PC-9 (cell line): Measurements from ENCODE around the gene ADAMTS3. TPM values are rescaled to one million over a fixed set of nuclear protein-coding genes. Genes with fewer than 3 reads are reported as not detected.

Experiments
- BruUV-seq: library from RNA; stranded (reverse); fragments of 400-500 nt; replicated peaks from 2 replicates; lab custom pipeline; 2021; lab: Mats Ljungman, UMichigan
- CTCF ChIA-PET: fragments of 300-600 bp; sonication (Branson Sonifier 250); formaldehyde crosslinking; loops from one replicate; lab custom pipeline; 2022; ENCODE audit warnings: antibody characterized with exemption; lab: Charles Lee
- POLR2A ChIA-PET: fragments of 300-600 bp; sonication (Branson Sonifier 250); formaldehyde crosslinking; loops from one replicate; lab custom pipeline; 2022; ENCODE audit warnings: antibody characterized with exemption; ENCODE audit not compliant: unreplicated experiment; lab: Charles Lee
- DNase-seq, 2 experiments: peaks; one replicate each; pipeline versions ENCODE4 v3.0.0 to v3.0.0-alpha.2; 2015 to 2022; ENCODE audit warnings: mixed read lengths in 1 of 2
- H2AFZ ChIP-seq: fragments of 200-600 bp; sonication (generic); 2 replicates; pipeline ENCODE4 v1.8.1; 2017; ENCODE audit warnings: antibody characterized with exemption
- H3F3A ChIP-seq: fragments of 200-600 bp; sonication (generic); 2 replicates; pipeline ENCODE4 v1.8.1; 2017; ENCODE audit warnings: antibody characterized with exemption, mild to moderate bottlenecking, low read depth; ENCODE audit not compliant: insufficient read depth
- H3K27ac ChIP-seq: fragments of 200-600 bp; sonication (generic); 2 replicates; pipeline ENCODE4 v1.6.1; 2016; ENCODE audit warnings: mixed run types
- H3K27me3 ChIP-seq: fragments of 200-600 bp; sonication (generic); 2 replicates; pipeline ENCODE4 v1.6.1; 2016; ENCODE audit warnings: low read depth, mixed run types; ENCODE audit not compliant: insufficient read depth
- H3K36me3 ChIP-seq: fragments of 200-600 bp; sonication (generic); 2 replicates; pipeline ENCODE4 v1.6.1; 2016; ENCODE audit warnings: low read depth, mixed run types
- H3K4me1 ChIP-seq: fragments of 200-600 bp; sonication (generic); replicated peaks from 2 replicates; pipeline ENCODE4 v1.6.1; 2016; ENCODE audit warnings: mixed run types; ENCODE audit not compliant: insufficient read depth
- H3K4me2 ChIP-seq: fragments of 200-600 bp; sonication (generic); 2 replicates; pipeline ENCODE4 v1.6.1; 2017; ENCODE audit warnings: mixed run types
- H3K4me3 ChIP-seq: fragments of 200-600 bp; sonication (generic); 2 replicates; pipeline ENCODE4 v1.6.1; 2016; ENCODE audit warnings: mixed run types
- H3K79me2 ChIP-seq: fragments of 200-600 bp; sonication (generic); 2 replicates; pipeline ENCODE4 v1.6.1; 2017; ENCODE audit warnings: low read depth, mixed run types
- H3K9me2 ChIP-seq: fragments of 200-600 bp; sonication (generic); 2 replicates; pipeline ENCODE4 v1.8.1; 2017; ENCODE audit warnings: mild to moderate bottlenecking; ENCODE audit not compliant: insufficient read depth
- H3K9me3 ChIP-seq: fragments of 200-600 bp; sonication (generic); 2 replicates; pipeline ENCODE4 v1.8.1; 2016; ENCODE audit warnings: low read depth; ENCODE audit not compliant: insufficient read depth
- H4K20me1 ChIP-seq: fragments of 200-600 bp; sonication (generic); 2 replicates; pipeline ENCODE4 v1.8.1; 2017; ENCODE audit not compliant: insufficient read depth
- EZH2 ChIP-seq: fragments of 200-600 bp; sonication (generic); IDR thresholded peaks from 2 replicates; pipeline ENCODE4 v1.8.0; 2017; ENCODE audit warnings: antibody characterized with exemption, low read depth
- intact Hi-C: fragments of 100-400 bp; cut with micrococcal nuclease; formaldehyde crosslinking; loops from one replicate; pipeline ENCODE4 v1.10.0; 2022; ENCODE audit not compliant: unreplicated experiment
- total RNA-seq: library from RNA; stranded (reverse); gene quantifications from 2 replicates; pipeline ENCODE4 v1.2.3, GENCODE V29; 2021
- TF ChIP-seq, protein P1 (sequence below): fragments of 200-600 bp; sonication (generic); conservative IDR thresholded peaks from 2 replicates; pipeline ENCODE4 v1.6.1; 2017; ENCODE audit warnings: mixed run types, antibody characterized with exemption, mild to moderate bottlenecking, moderate library complexity

ADAMTS3 gene
- total RNA-seq, 1 experiment from 2014 or later, result 0.76 TPM

DNA sequence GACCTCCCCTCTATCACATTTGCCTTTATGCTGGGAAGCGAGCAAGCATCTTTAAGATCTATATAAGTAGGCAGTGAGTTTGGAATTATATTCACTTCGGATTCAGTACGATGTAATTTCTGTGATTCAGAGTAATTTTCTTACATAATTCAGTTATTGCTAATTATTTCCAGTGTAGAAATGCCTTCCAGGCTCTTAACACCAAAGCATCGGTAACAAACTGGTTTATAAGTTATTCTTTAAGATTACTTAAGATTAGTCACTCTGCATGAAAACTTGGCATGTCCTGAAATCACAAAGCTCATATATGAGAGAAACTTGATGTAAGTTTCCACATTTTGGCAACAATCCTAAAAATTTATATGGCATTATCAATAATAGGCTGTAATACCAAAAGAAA lies 120.8 kb downstream of the ADAMTS3 start:
- no TSS peak for BruUV-seq

DNA sequence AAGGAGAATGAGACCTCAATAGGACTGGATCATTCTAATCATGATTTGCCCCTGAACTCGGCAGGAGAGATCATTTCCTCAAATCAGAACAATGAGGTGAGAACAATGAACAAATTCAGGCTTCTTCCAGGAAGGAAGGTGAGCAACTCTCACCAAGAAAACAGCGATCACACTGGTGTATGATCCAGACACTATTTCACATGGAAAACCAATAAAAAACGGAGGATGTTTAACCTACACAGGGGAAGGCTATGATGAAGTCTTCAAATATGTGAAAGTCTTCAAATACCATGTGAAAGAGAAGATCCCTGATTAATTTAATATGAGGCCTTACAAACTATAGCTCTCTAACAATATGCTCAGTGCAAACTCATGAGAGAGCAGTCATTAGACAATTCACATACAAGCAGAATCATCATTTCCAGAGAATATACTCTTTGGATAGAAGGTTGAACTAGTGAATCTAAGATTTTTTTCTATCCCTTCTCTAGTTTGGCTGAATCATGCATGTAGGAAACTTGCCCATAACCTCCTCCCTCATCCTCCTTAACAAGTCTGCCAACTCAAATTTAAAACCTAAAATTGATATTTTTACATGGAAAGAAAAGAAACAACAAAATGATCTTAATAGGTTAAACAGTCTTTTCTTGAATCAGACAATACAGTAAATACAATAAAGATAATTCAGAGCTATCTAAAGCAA lies 122.5 kb downstream of the ADAMTS3 start:
- CTCF ChIA-PET, result no interaction called here
- intact Hi-C loops, result no loop called here
- Histone ChIP-seq H2AFZ (no peak overlapping the region), H3K27ac (no peak overlapping the region), H3K9me3 (no peaks in the 10 kb centered on the region), H3F3A (no peaks in the 10 kb centered on the region), H3K36me3 (no peaks in the 10 kb centered on the region), H3K4me3 (no peak overlapping the region), H3K9me2 (no peaks in the 10 kb centered on the region), H4K20me1 (no peaks in the 10 kb centered on the region), H3K27me3 (no peaks in the 10 kb centered on the region), H3K4me2 (no peak overlapping the region), H3K79me2 (no peaks in the 10 kb centered on the region), H3K4me1 (no peaks in the 10 kb centered on the region)
- POLR2A ChIA-PET, result no interaction called here
- no peak for DNase-seq
- TF ChIP-seq EZH2, result no peak
- TF ChIP-seq, protein P1, sequence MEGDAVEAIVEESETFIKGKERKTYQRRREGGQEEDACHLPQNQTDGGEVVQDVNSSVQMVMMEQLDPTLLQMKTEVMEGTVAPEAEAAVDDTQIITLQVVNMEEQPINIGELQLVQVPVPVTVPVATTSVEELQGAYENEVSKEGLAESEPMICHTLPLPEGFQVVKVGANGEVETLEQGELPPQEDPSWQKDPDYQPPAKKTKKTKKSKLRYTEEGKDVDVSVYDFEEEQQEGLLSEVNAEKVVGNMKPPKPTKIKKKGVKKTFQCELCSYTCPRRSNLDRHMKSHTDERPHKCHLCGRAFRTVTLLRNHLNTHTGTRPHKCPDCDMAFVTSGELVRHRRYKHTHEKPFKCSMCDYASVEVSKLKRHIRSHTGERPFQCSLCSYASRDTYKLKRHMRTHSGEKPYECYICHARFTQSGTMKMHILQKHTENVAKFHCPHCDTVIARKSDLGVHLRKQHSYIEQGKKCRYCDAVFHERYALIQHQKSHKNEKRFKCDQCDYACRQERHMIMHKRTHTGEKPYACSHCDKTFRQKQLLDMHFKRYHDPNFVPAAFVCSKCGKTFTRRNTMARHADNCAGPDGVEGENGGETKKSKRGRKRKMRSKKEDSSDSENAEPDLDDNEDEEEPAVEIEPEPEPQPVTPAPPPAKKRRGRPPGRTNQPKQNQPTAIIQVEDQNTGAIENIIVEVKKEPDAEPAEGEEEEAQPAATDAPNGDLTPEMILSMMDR, result no peak
- BruUV-seq, result no TSS peak

More for the DNA sequence above, 120.8 kb downstream of the ADAMTS3 start:
- no peaks in the 10 kb centered on the region for H3K9me2 ChIP-seq
- no peak overlapping the region for H3K27ac ChIP-seq
- H3K36me3 ChIP-seq, result no peaks in the 10 kb centered on the region
- H3F3A ChIP-seq, result no peaks in the 10 kb centered on the region
- no peaks in the 10 kb centered on the region for H3K79me2 ChIP-seq
- CTCF ChIA-PET, result interaction anchor here (0.5 kb wide), 1 partner anchor 1949 kb away, joined by 3 read pairs; no protein-coding TSS in a partner anchor
- intact Hi-C loops, result no loop called here
- H3K4me1 ChIP-seq, result no peaks in the 10 kb centered on the region
- H3K27me3 ChIP-seq, result no peaks in the 10 kb centered on the region
- no peak overlapping the region for H3K4me2 ChIP-seq
- H2AFZ ChIP-seq, result no peak overlapping the region
- no peak for TF ChIP-seq EZH2
- no peaks in the 10 kb centered on the region for H4K20me1 ChIP-seq
- POLR2A ChIA-PET, result no interaction called here
- H3K4me3 ChIP-seq, result no peak overlapping the region
- DNase-seq, result no peak
- H3K9me3 ChIP-seq, result no peaks in the 10 kb centered on the region

DNA sequence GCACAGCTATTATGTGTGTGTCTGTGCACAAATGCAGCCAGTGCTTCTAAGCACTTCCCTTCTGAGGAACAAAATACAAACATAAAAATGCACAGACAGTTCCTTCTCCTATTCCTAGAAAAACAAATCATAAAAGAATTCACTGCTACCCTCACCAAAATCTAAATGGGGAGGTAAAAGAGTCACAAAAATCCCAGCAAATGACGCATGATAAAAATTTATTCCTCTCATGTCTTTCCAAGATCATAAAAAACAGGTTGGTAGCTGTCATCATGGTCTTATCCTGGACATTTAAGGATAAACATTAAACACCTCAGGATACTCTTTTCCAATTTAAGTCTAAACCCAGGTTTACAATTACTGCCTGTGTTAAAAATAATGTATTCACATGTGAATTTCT lies 124.9 kb downstream of the ADAMTS3 start:
- no peaks in the 10 kb centered on the region for H3K4me1 ChIP-seq
- no peaks in the 10 kb centered on the region for H4K20me1 ChIP-seq
- no peaks in the 10 kb centered on the region for H3K27me3 ChIP-seq
- H3K4me2 ChIP-seq, result no peak overlapping the region
- no peak overlapping the region for H2AFZ ChIP-seq
- no TSS peak for BruUV-seq
- H3K79me2 ChIP-seq, result no peaks in the 10 kb centered on the region
- no peaks in the 10 kb centered on the region for H3K9me3 ChIP-seq
- H3K36me3 ChIP-seq, result no peaks in the 10 kb centered on the region
- H3K9me2 ChIP-seq, result no peaks in the 10 kb centered on the region
- intact Hi-C loops, result no loop called here
- ChIA-PET CTCF (no interaction called here), POLR2A (no interaction called here)
- no peak for DNase-seq
- H3K4me3 ChIP-seq, result no peak overlapping the region
- no peaks in the 10 kb centered on the region for H3F3A ChIP-seq
- H3K27ac ChIP-seq, result no peak overlapping the region
- no peak for TF ChIP-seq EZH2
- TF ChIP-seq, protein P1, result no peak
